ENCODE data around the gene ILKAP.

ILKAP gene

DNA sequence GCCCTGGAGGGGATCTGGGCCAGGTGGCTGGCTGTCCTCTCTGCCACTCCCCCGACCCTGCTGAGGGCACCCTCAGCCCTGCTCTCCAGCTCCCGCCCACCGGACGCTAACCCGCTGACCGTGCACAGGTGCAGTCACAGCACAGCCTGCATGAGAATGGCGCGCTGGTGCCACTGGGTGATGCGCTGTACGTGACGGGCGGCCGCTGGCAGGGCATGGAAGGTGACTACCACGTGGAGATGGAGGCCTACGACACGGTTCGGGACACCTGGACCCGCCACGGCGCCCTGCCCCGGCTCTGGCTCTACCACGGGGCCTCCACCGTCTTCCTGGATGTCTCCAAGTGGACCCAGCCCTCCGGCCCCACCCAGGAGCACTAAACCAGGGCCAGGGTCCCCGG is 52.8 kb downstream of the ILKAP start:
- Histone ChIP-seq H4K20me1 (ENCODE audit: insufficient read depth, low read length) (no peaks in the 10 kb centered on the region), H3K4me1 (ENCODE audit: insufficient read depth, low read length) (no peaks in the 10 kb centered on the region), H3K79me2 (ENCODE audit: insufficient read depth, low read length) (no peaks in the 10 kb centered on the region), H3K4me3 (ENCODE audit: low read depth in 1 of 2, low read length in 2 of 2) (no peak overlapping the region), H3K27ac (ENCODE audit: low read length) (no peak overlapping the region), H2AFZ (ENCODE audit: low read depth, low read length) (no peak overlapping the region), H3K36me3 (ENCODE audit: insufficient read depth, low read length) (no peaks in the 10 kb centered on the region), H3K9ac (ENCODE audit: low read depth, low read length) (no peak overlapping the region), H3K27me3 (ENCODE audit: insufficient read depth, low read length, poor library complexity) (no peaks in the 10 kb centered on the region), H3K9me3 (ENCODE audit: insufficient read depth, low read length, severe bottlenecking) (no peaks in the 10 kb centered on the region), H3K4me2 (ENCODE audit: insufficient read depth, low read length) (no peak overlapping the region)
- DNase-seq: no peak
- TF ChIP-seq EZH2 (IDR thresholded peaks at IDR 0.05; ENCODE audit: borderline replicate concordance, low read depth, low read length, severe bottlenecking): no peak
- TF ChIP-seq, protein P1, sequence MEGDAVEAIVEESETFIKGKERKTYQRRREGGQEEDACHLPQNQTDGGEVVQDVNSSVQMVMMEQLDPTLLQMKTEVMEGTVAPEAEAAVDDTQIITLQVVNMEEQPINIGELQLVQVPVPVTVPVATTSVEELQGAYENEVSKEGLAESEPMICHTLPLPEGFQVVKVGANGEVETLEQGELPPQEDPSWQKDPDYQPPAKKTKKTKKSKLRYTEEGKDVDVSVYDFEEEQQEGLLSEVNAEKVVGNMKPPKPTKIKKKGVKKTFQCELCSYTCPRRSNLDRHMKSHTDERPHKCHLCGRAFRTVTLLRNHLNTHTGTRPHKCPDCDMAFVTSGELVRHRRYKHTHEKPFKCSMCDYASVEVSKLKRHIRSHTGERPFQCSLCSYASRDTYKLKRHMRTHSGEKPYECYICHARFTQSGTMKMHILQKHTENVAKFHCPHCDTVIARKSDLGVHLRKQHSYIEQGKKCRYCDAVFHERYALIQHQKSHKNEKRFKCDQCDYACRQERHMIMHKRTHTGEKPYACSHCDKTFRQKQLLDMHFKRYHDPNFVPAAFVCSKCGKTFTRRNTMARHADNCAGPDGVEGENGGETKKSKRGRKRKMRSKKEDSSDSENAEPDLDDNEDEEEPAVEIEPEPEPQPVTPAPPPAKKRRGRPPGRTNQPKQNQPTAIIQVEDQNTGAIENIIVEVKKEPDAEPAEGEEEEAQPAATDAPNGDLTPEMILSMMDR (IDR thresholded peaks at IDR 0.05; ENCODE audit: borderline replicate concordance, extremely low read depth, low read length, poor library complexity, severe bottlenecking): no peak
- ATAC-seq (ENCODE audit: insufficient read depth, low read depth): no peak

DNA sequence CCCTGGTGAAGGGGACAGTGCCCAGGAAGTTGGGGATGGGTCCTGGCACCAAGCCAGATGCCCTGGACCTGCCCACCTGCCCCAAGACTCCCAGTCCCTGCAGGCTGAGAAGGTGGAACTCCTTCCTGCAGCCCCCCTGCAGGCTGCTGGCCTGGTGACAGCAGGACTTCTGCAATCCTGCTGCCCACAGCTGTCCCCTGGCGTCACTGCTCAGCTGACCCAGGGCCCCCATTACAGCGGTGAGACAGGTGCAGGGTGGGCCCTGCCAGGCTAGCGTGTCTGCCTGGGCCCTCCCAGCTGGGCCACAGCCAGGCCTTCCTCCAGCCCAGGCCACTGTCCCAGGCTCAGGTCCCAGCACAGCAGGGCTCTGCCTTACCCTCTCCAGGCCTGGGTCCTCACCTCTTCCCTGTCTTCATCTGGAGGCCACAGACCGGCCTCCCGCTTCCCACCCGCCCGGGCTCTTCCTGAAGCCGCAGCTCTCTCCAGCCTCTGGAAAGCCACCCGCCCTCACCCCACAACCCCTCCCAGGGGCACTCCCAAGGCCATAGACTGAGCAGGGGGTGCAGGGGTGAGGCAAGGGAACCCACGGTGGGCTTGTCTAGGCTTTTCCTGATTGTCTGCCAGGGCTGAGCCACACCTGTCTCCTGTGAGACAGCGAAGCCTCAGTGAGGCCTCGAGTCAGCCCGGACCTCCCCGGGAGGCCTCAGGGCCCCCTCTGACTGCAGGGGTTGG is 53.5 kb downstream of the ILKAP start:
- Histone ChIP-seq H2AFZ (ENCODE audit: low read depth, low read length) (no peak overlapping the region), H3K27ac (ENCODE audit: low read length) (no peak overlapping the region), H3K9me3 (ENCODE audit: insufficient read depth, low read length, severe bottlenecking) (no peaks in the 10 kb centered on the region), H3K36me3 (ENCODE audit: insufficient read depth, low read length) (no peaks in the 10 kb centered on the region), H3K27me3 (ENCODE audit: insufficient read depth, low read length, poor library complexity) (no peaks in the 10 kb centered on the region), H3K4me2 (ENCODE audit: insufficient read depth, low read length) (no peak overlapping the region), H3K9ac (ENCODE audit: low read depth, low read length) (no peak overlapping the region), H3K4me3 (ENCODE audit: low read depth in 1 of 2, low read length in 2 of 2) (no peak overlapping the region), H3K79me2 (ENCODE audit: insufficient read depth, low read length) (no peaks in the 10 kb centered on the region), H3K4me1 (ENCODE audit: insufficient read depth, low read length) (no peaks in the 10 kb centered on the region), H4K20me1 (ENCODE audit: insufficient read depth, low read length) (no peaks in the 10 kb centered on the region)
- TF ChIP-seq EZH2 (IDR thresholded peaks at IDR 0.05; ENCODE audit: borderline replicate concordance, low read depth, low read length, severe bottlenecking): no peak
- ATAC-seq (ENCODE audit: insufficient read depth, low read depth) (no peak), DNase-seq (no peak)

DNA sequence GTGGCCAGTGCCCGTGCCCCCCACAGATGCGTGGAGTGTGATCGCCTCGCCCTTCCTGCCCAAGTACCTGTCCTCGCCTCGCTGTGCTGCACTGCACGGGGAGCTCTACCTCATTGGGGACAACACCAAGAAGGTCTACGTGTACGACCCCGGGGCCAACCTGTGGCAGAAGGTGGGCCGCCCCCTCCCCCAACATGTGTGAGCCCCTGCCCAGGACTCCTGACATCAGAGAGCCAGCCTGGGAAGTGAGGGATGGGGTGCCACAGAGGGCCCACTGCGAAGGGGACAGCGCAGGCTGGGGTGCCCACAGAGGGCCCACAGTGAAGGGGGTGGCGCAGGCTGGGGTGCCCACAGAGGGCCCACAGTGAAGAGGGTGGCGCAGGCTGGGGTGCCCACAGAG is 54.5 kb downstream of the ILKAP start:
- TF ChIP-seq, protein P1 (IDR thresholded peaks at IDR 0.05; ENCODE audit: borderline replicate concordance, extremely low read depth, low read length, poor library complexity, severe bottlenecking): no peak
- TF ChIP-seq EZH2 (IDR thresholded peaks at IDR 0.05; ENCODE audit: borderline replicate concordance, low read depth, low read length, severe bottlenecking): no peak
- no peaks in the 10 kb centered on the region for H4K20me1 ChIP-seq (ENCODE audit: insufficient read depth, low read length)
- H3K4me2 ChIP-seq (ENCODE audit: insufficient read depth, low read length): no peak overlapping the region
- no peaks in the 10 kb centered on the region for H3K27me3 ChIP-seq (ENCODE audit: insufficient read depth, low read length, poor library complexity)
- DNase-seq (no peak), ATAC-seq (ENCODE audit: insufficient read depth, low read depth) (no peak)
- no peak overlapping the region for H3K27ac ChIP-seq (ENCODE audit: low read length)
- no peaks in the 10 kb centered on the region for H3K79me2 ChIP-seq (ENCODE audit: insufficient read depth, low read length)
- H2AFZ ChIP-seq (ENCODE audit: low read depth, low read length): no peak overlapping the region
- no peak overlapping the region for H3K4me3 ChIP-seq (ENCODE audit: low read depth in 1 of 2, low read length in 2 of 2)
- no peak overlapping the region for H3K9ac ChIP-seq (ENCODE audit: low read depth, low read length)
- no peaks in the 10 kb centered on the region for H3K9me3 ChIP-seq (ENCODE audit: insufficient read depth, low read length, severe bottlenecking)
- no peaks in the 10 kb centered on the region for H3K4me1 ChIP-seq (ENCODE audit: insufficient read depth, low read length)
- no peaks in the 10 kb centered on the region for H3K36me3 ChIP-seq (ENCODE audit: insufficient read depth, low read length)

DNA sequence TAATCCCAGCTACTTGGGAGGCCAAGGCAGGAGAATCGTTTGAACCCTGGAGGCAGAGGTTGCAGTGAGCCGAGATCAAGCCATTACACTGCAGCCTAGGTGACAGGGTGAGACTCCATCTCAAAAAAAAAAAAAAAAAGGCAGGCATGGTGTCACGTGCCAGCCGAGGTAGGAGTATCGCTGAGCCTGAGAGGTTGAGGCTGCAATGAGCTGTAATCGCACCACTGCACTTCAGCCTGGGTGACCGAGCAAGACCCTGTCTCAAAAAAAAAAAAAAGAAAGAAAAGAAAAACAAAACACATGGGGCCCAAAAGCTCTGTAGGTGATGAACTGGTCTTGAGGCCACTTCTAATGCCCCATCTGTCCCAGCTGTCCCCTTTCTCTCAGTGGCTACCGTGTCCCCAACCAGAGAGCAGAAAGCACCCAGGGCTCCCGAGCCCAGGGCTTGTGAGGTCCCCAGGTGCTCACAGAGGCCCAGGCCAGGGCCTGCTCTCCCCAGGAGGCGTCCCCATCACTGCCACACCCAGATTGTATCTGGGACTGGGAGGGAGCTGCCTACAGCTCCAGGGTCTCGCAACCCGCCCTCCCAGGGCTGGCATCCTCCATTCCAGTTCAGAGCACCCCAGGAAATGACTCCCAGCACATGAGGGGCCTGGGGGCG is 56.5 kb downstream of the ILKAP start:
- H3K27me3 ChIP-seq (ENCODE audit: insufficient read depth, low read length, poor library complexity): no peaks in the 10 kb centered on the region
- DNase-seq (no peak), ATAC-seq (ENCODE audit: insufficient read depth, low read depth) (no peak)
- H3K9me3 ChIP-seq (ENCODE audit: insufficient read depth, low read length, severe bottlenecking): no peaks in the 10 kb centered on the region
- H3K27ac ChIP-seq (ENCODE audit: low read length): no peak overlapping the region
- H3K79me2 ChIP-seq (ENCODE audit: insufficient read depth, low read length): no peaks in the 10 kb centered on the region
- no peaks in the 10 kb centered on the region for H3K4me1 ChIP-seq (ENCODE audit: insufficient read depth, low read length)
- H3K36me3 ChIP-seq (ENCODE audit: insufficient read depth, low read length): no peaks in the 10 kb centered on the region
- H3K9ac ChIP-seq (ENCODE audit: low read depth, low read length): no peak overlapping the region
- no peaks in the 10 kb centered on the region; the same call in 1 of the 2 replicates for H4K20me1 ChIP-seq (ENCODE audit: insufficient read depth, low read length)
- H2AFZ ChIP-seq (ENCODE audit: low read depth, low read length): no peak overlapping the region
- H3K4me3 ChIP-seq (ENCODE audit: low read depth in 1 of 2, low read length in 2 of 2): no peak overlapping the region
- H3K4me2 ChIP-seq (ENCODE audit: insufficient read depth, low read length): no peak overlapping the region
- TF ChIP-seq, protein P1 (IDR thresholded peaks at IDR 0.05; ENCODE audit: borderline replicate concordance, extremely low read depth, low read length, poor library complexity, severe bottlenecking): no peak
- TF ChIP-seq EZH2 (IDR thresholded peaks at IDR 0.05; ENCODE audit: borderline replicate concordance, low read depth, low read length, severe bottlenecking): no peak

Data from DND-41 (cell line).